Smooth muscle cell of the brain vasculature (primary cell): ENCODE results near the gene ALKBH2.

Experiments
- DNase-seq: peaks from one replicate; pipeline ENCODE4 v3.0.0-alpha.2; 2012; ENCODE audit warnings: low read depth, low spot score

ALKBH2 gene

DNA sequence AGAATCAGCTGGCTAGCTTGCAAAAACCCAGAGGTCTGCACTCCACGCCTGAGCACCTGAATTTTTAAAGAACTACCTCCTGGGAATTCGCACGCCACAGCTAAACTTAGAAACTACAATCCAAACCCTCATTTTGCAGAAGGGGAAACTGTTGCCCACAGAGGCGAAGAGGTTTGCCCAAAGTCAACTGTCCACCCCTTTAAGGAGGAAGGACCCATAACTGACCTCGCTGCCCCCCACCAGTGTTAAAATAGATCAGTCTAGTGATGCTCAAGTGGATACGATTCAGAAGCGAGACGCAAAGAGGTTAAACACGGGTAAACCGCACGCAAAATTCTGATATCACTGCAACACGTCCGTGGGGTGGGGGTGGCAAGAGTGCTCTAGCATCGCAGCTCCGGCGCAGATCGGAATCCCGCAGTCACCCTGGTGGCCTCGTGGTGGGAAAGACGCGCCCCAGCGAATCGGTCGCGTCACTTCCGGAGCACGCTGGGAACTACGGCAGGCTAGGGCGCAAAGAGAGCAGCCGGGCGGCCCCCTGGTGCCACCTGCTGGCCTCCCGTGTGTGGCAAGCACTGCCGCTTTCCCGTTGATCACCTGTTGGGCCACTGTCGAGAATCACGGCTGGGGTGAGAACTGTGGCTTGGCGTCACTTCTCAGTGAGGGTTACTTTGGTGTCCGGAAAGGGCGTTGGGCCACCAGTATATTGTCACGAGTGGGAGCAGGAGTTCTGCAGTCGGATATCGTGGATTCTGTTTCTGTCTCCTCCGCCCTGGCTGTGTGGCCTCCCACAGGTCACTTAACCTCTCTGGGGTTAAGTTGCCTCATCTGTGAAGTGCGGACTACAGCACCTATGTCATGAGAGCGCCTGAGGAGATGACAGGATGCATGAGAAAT, at the start of gene ALKBH2:
Gene ALKBH2 (minus strand): TSS at position 451 of the 897 bp plus-strand sequence. CDS start 686 bp downstream, outside the sequence.
- peak; percentile 67 for DNase-seq

DNA sequence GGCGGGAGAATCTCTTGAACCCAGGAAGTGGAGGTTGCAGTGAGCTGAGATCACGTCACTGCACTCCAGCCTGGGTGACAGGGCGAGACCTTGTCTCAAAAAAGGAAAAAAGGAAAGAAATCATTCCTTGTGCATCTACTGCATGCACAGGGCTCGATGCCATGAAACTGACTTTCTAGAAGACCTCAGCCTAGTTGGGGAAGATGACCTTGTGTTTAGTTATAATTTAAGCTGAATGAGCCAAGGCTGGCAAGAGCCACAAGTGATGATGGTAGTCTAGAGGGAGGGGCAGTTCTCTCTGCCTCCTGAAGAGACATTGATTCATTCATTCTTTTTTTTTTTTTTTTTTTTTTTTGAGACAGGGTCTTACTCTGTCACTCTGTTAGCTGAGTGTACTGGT, 47.3 kb upstream of the ALKBH2 start:
- DNase-seq: no peak

DNA sequence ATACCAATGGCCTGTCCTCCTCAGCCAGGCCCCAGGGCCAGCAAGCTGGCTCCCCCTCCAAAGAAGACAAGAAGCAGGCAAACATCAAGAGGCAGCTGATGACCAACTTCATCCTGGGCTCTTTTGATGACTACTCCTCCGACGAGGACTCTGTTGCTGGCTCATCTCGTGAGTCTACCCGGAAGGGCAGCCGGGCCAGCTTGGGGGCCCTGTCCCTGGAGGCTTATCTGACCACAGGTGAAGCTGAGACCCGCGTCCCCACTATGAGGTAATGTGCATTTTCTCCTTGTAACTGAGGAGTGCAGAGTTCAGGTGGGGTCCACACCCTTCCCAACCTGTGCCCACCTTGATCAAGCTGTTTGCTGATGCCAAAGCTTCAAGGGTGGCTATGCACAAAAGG, 46.5 kb upstream of the ALKBH2 start:
- no peak for DNase-seq

DNA sequence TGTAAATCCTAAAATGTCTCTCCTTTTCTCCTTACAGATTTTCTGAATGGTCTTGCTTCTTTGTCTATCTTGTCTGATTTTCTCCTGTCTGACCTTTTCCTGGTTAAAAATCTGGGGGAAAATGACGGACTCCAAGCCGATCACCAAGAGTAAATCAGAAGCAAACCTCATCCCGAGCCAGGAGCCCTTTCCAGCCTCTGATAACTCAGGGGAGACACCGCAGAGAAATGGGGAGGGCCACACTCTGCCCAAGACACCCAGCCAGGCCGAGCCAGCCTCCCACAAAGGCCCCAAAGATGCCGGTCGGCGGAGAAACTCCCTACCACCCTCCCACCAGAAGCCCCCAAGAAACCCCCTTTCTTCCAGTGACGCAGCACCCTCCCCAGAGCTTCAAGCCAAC, 46.1 kb upstream of the ALKBH2 start:
- DNase-seq: no peak

- DNase-seq: no peak
These were observed 43.8 kb upstream of the ALKBH2 start for GRCh38 chr12:109137055-109137454.

GRCh38 chr12:109134186-109134917, 41.1 kb upstream of the ALKBH2 start:
- DNase-seq: no peak

- DNase-seq: no peak
These were observed 38.1 kb upstream of the ALKBH2 start for GRCh38 chr12:109131154-109132050.

DNA sequence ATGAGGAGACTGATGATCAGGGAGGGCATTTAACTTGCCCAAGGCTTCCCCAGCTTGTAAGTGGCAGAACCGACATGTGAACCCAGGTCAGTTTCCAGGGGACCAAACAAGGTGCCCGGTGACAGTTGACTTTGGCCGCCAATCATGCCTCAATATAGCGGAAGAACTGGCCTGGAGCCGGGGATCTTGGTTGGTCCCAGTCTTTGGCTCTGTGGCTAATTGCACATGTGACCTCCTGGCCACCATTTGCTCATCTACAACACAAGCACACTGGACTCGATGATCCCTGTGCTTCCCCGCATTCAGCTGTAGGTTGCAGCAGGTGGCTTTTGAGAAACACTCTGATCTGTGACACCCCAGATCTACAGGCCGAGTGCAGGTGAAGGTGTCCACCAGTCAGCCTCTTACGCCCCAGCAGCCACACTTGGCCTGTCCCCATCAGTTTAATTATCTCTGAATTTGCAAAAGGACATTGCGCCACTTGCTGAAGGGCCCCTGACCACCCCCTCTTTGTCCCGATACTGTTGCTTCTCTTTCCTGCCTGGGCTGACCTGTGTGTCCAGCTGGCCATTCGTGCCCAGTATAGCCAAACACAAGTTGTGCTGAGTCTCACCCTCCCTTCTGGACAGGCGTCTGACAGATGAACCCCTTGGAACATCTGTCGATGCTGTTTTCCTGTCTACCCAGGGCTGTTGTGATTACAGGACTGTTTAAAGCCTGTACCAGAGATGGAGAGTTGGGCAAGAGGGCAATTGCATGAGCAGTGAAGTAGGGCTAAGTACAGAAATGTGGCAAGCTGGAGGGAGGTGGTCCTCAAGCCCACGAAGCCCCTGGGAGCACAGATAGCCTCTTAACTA, 37.3 kb upstream of the ALKBH2 start:
- DNase-seq: no peak

DNA sequence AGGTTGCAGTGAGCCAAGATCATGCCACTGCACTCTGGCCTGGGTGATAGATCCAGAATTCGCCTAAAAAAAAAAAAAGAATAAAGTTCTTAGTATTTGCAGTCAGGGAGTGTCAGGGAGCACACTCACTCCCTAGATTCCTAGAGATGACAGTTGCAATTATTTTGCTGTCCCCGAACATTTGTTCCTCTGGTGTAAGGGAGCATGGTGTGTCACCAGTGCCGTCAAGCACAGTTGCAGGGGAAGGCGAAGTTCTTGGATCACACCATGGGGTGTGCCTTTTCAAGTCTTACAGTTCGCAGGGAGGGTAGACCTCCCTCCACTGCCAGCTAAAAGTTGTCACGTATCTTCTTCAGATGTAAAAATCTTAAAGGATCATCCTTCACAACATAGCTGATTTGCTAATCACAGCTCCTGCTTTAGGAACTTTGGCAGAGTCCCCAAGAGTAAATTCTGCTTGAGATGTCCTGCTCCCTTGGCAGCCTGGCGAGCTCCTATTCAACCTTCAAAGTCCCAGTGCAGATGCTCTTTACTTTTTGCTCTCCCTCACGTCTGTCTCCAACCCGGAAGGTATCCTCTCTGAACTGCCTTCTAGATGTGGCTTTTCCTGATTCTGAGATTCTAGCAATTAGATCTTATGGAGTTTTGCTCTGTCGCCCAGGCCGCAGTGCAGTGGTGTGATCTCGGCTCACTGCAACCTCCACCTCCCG, 34.4 kb upstream of the ALKBH2 start:
- no peak for DNase-seq

- no peak for DNase-seq
These were observed 33.5 kb upstream of the ALKBH2 start for GRCh38 chr12:109126784-109127183.

DNA sequence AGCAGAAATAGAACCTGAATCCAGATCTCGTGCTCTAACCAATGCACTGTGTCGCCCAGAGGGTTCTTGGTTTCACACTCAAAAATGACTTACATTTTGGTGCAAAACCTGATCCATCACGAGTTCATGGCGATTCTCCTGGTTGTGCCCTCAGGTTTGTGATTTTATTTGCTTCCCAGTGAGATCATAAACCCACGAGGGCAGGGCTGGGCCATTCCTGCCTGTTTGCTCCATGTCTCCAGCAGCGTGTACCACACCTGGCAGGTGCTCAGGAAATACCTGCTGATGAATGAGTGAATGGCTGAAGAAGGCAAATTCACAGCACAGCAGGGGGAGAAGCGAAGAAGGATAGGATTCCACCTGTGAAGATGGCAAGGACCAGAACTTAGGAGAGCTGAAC, 32.5 kb upstream of the ALKBH2 start:
- DNase-seq: no peak

- no peak for DNase-seq
These were observed 31.8 kb upstream of the ALKBH2 start for GRCh38 chr12:109124878-109125648.

GRCh38 chr12:109121346-109121880, 28.1 kb upstream of the ALKBH2 start:
- DNase-seq: no peak

DNA sequence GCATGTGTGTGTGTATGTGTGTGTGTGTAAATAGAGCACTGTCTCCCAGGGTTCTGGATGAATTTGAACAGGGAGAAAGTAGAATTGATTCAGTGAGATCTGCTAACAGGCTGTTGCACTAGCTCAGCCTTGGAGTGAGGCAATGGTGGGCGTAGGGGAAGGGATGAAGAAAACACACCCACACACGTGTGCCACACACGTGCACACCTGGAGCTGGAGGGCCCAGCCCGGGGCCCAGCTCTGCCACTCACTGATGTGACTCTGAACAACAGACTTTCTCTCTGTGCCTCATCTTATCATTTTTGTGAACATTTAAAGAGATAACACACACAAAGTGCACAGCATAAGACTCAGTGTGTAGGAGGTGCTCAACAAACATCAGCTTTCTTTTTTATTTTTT, 27.3 kb upstream of the ALKBH2 start:
- DNase-seq: no peak

- DNase-seq: no peak
These were observed 26.8 kb upstream of the ALKBH2 start for GRCh38 chr12:109120095-109120494.

DNA sequence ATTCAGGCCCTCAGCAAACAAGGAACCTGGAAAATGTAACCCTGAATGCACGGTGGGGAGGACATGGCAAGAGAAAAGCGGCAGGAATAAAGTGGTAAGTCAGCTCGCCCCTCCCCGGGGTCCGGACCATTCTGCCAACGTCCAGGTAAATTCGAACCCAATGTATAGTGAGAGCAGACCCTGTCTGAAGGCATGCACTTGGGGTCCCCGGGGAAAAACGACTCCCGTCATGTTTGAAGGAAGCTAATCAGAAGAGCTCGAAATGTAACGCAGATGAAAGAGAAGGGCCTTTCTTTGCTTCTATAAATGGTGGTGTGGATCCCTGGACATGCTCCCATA, 23.3 kb upstream of the ALKBH2 start:
- DNase-seq: no peak

DNA sequence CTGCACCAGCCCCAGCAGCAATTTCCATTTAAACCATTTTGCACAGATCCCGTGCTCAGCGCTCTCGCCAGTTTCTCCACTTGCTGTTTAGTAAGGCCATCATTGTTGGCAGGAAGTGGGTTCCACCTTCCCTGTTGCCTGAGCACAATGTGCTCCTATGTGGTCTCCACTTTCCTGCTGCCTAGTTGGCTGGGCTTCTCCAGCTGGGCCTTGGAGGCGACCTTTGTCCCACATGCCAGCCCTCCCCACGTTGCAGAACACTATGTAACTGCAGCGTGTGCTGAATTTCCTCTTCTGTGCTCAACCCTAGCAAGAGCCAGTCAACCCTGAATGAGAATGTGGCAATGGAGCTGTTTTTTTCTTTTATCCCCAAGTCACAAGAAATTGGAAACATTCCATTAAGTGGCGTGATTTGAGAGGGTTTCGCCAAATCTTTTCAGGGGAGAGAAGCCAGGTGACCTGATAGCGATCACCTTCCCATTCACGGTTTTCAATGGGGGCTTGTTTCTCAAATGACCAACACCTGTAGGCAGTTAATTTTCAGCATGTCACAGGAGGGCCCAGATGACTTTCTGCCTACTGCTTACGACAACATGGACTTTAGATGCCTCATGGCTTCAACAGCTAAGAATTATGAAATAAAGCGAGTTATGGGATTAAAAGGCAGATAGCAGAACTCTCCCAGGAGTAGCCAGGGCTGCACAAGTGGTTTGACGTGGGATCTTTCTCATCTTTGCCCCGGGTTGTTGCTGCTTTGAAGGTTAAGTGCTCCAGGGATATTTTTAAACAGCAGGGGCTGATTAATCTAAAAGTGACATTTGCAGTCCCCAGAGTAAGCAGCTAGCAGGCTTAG, 22.7 kb upstream of the ALKBH2 start, which contains the start of gene ACACB:
Gene ACACB (plus strand): TSS at position 830 of the 853 bp plus-strand sequence. CDS start 22,819 bp downstream, outside the sequence.
- no peak for DNase-seq

- no peak for DNase-seq
These were observed 22.1 kb upstream of the ALKBH2 start for GRCh38 chr12:109115404-109115757.
